Adipose tissue (tissue), 3 donors: ENCODE measurements around the gene NTHL1. TPM values are rescaled to one million over a fixed set of nuclear protein-coding genes. Genes with fewer than 3 reads are reported as not detected.

ENCODE experiments used
- H3K27ac ChIP-seq: one replicate; pipeline ENCODE4 v1.5.1; 2013; ENCODE audit warnings: low read depth, low read length
- WGBS, 3 donors: extraction: QIAGEN DNeasy Blood & Tissue Kit; methylation state at CpG; one replicate each; pipeline ENCODE4 v1.1.7; 2013; 5-methylcytosine and 5-hydroxymethylcytosine counted together
- polyA plus RNA-seq, 3 donors: library from polyadenylated mRNA; stranded (reverse); fragments of 200-250 nt; gene quantifications; one replicate each; pipeline ENCODE4 v1.2.3, GENCODE V29; 2013
- donor health status: healthy with polysubstance abuse.
- donor health status: Bipolar disorder and iron deficiency.
- donor health status: healthy.

Gene NTHL1
- polyA plus RNA-seq, 3 donors, result 12.1 to 23.3 (median 14.5) TPM

- H3K27ac ChIP-seq, result no peak overlapping the region
- WGBS, 3 donors, result 94 to 96% (median 95%) methylated on average over 20 of the region's 20 CpGs
Observed at GRCh38 chr16:2074071-2074470, 26.4 kb upstream of the NTHL1 start.

GRCh38 chr16:2072926-2073325, 25.3 kb upstream of the NTHL1 start:
- no peak overlapping the region for H3K27ac ChIP-seq
- 85 to 91% (median 88%) methylated on average over 8 of the region's 8 CpGs for WGBS, 3 donors

GRCh38 chr16:2071454-2072202, 24.0 kb upstream of the NTHL1 start:
- WGBS, 3 donors, result 72 to 85% (median 74%) methylated on average over 34 of the region's 34 CpGs
- H3K27ac ChIP-seq, result no peak overlapping the region

- WGBS, 3 donors, result 90 to 95% (median 91%) methylated on average over 27 to 29 of the region's 29 CpGs
- H3K27ac ChIP-seq, result no peak overlapping the region
Observed at GRCh38 chr16:2070576-2071453, 23.2 kb upstream of the NTHL1 start.

GRCh38 chr16:2066139-2066538, 18.5 kb upstream of the NTHL1 start:
- WGBS, 3 donors, result 95 to 98% (median 95%) methylated on average over 11 of the region's 11 CpGs
- no peak overlapping the region for H3K27ac ChIP-seq

GRCh38 chr16:2064368-2064945, 16.8 kb upstream of the NTHL1 start:
- H3K27ac ChIP-seq, result no peak overlapping the region
- WGBS, 3 donors, result 91 to 95% (median 93%) methylated on average over 16 of the region's 16 CpGs

GRCh38 chr16:2063861-2064260, 16.2 kb upstream of the NTHL1 start:
- 89 to 92% (median 90%) methylated on average over 25 of the region's 25 CpGs for WGBS, 3 donors
- no peak overlapping the region for H3K27ac ChIP-seq

GRCh38 chr16:2062801-2063200, 15.2 kb upstream of the NTHL1 start:
- no peak overlapping the region for H3K27ac ChIP-seq
- WGBS, 3 donors, result 96 to 97% (median 96%) methylated on average over 24 to 28 of the region's 28 CpGs

- H3K27ac ChIP-seq, result no peak overlapping the region
- WGBS, 3 donors, result 91 to 92% (median 91%) methylated on average over 12 to 13 of the region's 13 CpGs
Observed at GRCh38 chr16:2061526-2061925, 13.9 kb upstream of the NTHL1 start.

GRCh38 chr16:2061023-2061422, 13.4 kb upstream of the NTHL1 start:
- 95 to 98% (median 98%) methylated on average over 18 of the region's 18 CpGs for WGBS, 3 donors
- H3K27ac ChIP-seq, result no peak overlapping the region

- H3K27ac ChIP-seq, result no peak overlapping the region
- 83 to 92% (median 92%) methylated on average over 17 of the region's 17 CpGs for WGBS, 3 donors
Observed at GRCh38 chr16:2060346-2060745, 12.7 kb upstream of the NTHL1 start.

- 95 to 97% (median 95%) methylated on average over 10 of the region's 10 CpGs for WGBS, 3 donors
- H3K27ac ChIP-seq, result no peak overlapping the region
Observed at GRCh38 chr16:2058872-2059271, 11.2 kb upstream of the NTHL1 start.

GRCh38 chr16:2058420-2058819, 10.8 kb upstream of the NTHL1 start:
- 90 to 94% (median 92%) methylated on average over 13 of the region's 13 CpGs for WGBS, 3 donors
- no peak overlapping the region for H3K27ac ChIP-seq

- H3K27ac ChIP-seq, result no peak overlapping the region
- 90 to 91% (median 90%) methylated on average over 9 to 10 of the region's 10 CpGs for WGBS, 3 donors
Observed at GRCh38 chr16:2057438-2057837, 9.8 kb upstream of the NTHL1 start.

- WGBS, 3 donors, result 91 to 92% (median 92%) methylated on average over 15 to 19 of the region's 19 CpGs
- H3K27ac ChIP-seq, result no peak overlapping the region
Observed at GRCh38 chr16:2056681-2057407, 9.2 kb upstream of the NTHL1 start.

GRCh38 chr16:2056077-2056476, 8.4 kb upstream of the NTHL1 start:
- H3K27ac ChIP-seq, result no peak overlapping the region
- WGBS, 3 donors, result 64 to 78% (median 66%) methylated on average over 15 of the region's 15 CpGs

GRCh38 chr16:2054543-2055245, 7.1 kb upstream of the NTHL1 start:
- 50 to 90% (median 81%) methylated on average over 29 of the region's 29 CpGs for WGBS, 3 donors

GRCh38 chr16:2053897-2054296, 6.3 kb upstream of the NTHL1 start:
- 94 to 95% (median 95%) methylated on average over 16 to 17 of the region's 17 CpGs for WGBS, 3 donors
- no peak overlapping the region for H3K27ac ChIP-seq

More at GRCh38 chr16:2054543-2055245, 7.1 kb upstream of the NTHL1 start:
- H3K27ac ChIP-seq, result no peak overlapping the region
